ENCODE measurements around the gene FARP1.

FARP1 gene

GRCh38 chr13:98133946-98134345, 8.9 kb upstream of the FARP1 start:
- DNase-seq (ENCODE audit: low read depth in 2 of 2), result no peak

DNA sequence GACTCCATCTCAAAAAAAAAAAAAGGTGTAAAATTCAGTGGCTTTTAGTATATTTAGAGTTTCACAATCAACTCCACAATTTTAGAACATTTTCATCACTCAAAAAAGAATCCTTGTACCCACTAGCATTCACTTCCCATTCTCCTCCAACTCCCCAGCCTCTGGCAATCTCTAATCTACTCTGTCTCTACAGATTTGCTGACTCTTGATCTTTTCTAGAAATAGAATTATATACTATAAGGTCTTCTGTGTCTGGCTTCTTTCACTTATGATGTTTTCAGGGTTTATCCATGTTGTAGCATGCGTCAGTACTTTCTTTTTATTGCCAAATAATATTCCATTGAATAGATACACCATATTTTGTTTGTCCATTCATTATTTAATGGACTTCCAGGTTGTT, 8.0 kb upstream of the FARP1 start:
- DNase-seq (ENCODE audit: low read depth in 2 of 2), result no peak

DNA sequence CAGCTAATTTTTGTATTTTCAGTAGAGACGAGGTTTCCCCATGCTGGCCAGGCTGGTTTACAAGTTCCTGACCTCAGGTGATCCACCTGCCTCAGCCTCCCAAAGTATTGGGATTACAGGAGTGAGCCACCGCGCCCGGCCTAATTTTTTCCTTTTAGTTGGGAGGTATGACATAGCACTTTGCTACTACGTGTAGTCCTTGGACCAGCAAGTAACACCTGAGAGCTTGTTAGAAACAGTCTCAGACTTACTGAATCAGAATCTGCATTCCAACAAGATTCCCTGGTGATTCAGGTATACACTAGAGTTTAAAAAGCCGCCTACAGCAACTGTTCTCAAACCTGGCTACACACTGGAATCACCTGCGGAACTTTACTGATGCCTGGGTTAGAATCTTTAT, 1.8 kb upstream of the FARP1 start:
- no peak for DNase-seq (ENCODE audit: low read depth in 2 of 2)

DNA sequence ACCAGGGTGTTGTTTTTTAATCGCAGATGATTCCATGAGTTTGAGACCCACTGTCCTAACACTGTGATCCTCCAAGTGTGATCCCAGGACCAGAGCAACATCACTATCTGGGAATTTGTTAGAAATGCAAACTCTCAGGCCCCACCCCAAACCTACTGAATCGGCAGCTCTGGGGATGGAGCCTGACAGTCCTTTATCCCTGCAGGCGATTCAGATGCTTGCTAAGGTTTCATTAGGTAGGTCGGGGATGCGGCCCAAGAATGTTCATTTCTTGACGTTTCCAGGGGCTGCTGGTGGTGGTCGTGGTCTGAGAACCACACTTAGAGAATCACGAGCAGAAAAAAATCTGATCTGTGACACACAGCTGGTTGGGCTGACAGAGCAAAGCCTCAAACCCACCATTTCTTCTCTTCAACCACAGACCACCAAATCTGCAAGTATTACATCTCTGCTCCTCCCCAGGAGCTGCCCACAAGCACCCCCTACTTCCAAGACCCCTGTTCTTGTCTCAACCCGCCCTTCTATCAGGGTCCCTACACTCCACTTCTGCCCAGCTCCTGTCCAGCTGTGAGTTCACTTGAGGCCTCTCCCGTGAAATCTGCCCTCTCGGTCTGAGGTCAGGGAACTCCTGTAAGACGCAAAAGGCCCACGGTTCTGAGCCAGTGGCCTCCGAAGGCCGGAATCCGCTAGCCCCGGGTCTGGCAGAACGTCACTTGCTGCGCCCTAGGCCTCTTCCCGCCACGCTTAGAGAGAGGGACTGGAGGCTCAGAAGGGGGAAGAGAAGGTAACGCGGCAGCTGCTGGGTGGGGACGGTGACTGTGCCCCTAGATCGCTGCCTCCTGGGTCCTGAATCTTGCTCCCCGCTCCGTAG, 1.1 kb upstream of the FARP1 start:
- DNase-seq (ENCODE audit: low read depth in 2 of 2), result no peak

- DNase-seq (ENCODE audit: low read depth in 2 of 2), result no peak
These were observed 261 bp downstream of the FARP1 start for GRCh38 chr13:98143157-98143553.

DNA sequence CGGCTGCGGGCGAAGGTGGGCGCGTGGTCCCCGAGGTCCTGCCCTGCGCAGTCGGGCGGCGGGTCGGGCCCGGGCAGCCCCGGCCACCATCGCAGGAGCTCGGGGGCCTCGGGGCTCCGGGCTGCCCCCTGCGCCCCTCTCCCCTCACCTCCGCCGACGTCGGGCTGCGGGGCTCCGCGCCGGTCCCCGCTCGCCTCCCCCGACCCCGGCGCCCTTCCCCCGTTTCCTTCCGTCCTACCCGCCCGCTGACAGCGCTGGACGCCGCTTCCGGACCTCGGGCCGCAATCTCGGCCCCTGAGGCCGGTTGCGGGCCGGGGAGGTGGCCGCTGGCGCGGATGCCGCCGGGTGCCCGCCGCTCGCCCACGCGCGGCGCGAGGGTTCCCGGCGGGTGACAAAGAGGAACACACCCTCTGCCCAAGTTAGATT, 720 bp downstream of the FARP1 start:
- DNase-seq (ENCODE audit: low read depth in 2 of 2), result no peak

DNA sequence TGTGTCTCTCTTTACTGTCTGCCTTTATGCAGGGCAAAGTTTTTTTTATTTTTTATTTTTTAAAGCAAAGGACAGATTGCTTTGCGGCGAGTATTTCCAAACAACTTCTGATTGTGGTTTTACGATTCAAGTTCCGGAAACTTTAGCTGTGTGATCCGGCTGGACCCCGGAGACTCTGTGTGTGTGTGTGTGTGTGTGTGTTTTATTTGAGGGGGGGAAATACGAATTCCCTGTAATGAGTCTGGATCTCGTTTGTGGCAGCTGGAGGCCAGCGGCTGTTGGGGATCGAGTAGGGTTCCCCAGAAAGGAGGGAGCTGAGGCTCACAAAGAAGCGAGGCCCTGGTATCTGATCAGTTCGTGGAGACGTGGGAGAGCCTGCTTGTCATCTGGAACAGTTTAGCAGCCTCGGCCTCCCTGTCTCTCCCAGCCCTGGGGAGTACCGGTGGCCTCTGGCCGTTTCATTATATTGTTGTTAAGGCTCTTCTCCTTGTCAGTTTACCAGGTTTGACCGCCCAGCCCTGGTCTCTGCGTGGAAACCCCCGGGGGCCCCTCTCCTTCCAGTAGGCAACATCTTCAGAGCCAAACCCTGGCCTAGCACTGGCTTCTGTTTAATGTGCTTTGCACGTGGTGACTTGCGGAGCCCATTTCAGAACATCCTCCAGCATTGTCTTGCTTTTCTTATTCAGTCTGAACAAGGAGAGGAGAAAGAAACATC, 1.3 kb downstream of the FARP1 start:
- DNase-seq (ENCODE audit: low read depth in 2 of 2), result no peak

DNA sequence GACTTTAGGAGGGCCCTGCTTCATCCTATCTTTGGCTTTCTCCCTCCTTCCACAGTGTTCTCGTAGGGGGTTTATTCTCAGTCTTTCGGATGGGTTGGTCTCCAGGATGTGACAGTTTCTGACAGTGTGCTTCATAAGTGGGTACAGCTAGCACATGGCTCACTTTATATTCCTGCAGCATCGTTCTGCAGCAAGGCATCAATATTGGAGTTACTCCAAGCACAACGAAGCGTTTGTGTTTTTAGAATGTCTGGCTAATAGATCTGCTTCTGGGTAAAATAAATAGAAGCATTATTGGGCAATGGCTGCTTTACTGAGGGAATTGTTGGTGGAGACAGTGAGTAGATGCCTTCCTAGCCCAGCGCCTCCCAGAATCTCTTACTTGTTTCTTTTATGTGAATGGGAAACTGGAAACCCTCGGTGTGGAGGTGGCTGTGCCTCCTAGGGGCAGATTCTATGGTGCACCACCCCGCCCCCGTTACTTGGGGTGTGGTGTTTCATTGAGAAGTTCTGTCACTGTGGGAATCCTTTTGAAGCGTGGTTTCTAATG, 2.0 kb downstream of the FARP1 start:
- DNase-seq (ENCODE audit: low read depth in 2 of 2), result no peak

DNA sequence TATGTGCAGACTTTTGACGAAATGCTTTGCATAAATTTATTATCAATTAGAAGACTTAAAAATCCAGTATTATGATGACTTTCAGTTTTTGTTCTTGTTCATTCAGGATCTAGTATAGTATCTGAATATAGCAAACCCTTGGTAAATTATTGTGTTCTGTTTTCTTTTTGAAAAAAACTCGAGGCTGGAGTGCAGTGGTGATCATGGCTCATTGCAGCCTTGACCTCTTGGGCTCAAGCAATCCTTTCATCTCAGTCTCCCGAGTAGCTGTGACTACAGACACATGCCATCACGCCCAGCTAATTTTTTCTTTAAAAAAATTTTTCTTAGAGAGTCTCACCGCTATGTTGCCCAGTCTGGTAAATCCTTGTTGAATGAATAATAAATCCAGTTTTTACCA, 4.6 kb downstream of the FARP1 start:
- no peak for DNase-seq (ENCODE audit: low read depth in 2 of 2)

- no peak for DNase-seq (ENCODE audit: low read depth in 2 of 2)
These were observed 8.1 kb downstream of the FARP1 start for GRCh38 chr13:98150832-98151479.

GRCh38 chr13:98155475-98156109, 12.7 kb downstream of the FARP1 start:
- no peak for DNase-seq (ENCODE audit: low read depth in 2 of 2)

- DNase-seq (ENCODE audit: low read depth in 2 of 2), result no peak
These were observed 13.4 kb downstream of the FARP1 start for GRCh38 chr13:98156259-98156658.

GRCh38 chr13:98157188-98157587, 14.3 kb downstream of the FARP1 start:
- DNase-seq (ENCODE audit: low read depth in 2 of 2), result no peak

GRCh38 chr13:98157609-98158008, 14.7 kb downstream of the FARP1 start:
- no peak for DNase-seq (ENCODE audit: low read depth in 2 of 2)

GRCh38 chr13:98158172-98158899, 15.4 kb downstream of the FARP1 start:
- no peak for DNase-seq (ENCODE audit: low read depth in 2 of 2)

- DNase-seq (ENCODE audit: low read depth in 2 of 2), result no peak
These were observed 20.0 kb downstream of the FARP1 start for GRCh38 chr13:98162935-98163334.

- no peak for DNase-seq (ENCODE audit: low read depth in 2 of 2)
These were observed 26.4 kb downstream of the FARP1 start for GRCh38 chr13:98169331-98169730.

DNA sequence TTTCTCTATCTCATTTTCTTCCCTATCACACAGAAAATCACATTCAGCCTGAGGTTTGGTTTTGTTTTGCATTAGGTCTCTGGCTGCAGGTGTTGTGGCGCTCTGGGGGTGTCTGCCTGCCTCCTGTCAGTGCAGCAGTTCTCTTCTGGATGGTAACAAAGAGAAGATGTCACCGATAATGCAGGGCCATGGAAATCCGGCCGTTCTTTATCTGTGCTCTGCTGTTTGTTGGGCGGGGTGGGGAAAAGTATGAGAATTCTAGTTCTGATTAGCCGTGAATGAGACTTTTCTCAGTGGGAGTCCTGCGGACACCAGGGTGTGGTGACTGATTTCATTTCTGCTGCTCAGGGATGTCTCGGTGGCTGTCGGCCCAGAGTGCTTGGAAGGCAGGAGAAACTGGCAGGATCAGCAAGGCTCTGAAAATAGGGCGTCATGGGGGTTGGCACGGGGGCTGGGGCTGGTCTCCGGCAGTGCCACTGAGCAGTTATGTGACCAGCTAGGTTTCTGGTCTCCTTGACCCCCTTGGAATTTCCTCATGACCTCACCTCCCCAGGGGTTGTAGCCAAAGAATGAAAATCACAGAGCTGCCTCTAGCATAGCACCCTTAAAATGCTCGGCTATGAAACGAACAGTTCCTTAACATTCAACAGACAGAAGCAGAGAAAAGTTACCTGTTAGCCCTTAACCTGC, 29.2 kb downstream of the FARP1 start:
- no peak for DNase-seq (ENCODE audit: low read depth in 2 of 2)

- no peak for DNase-seq (ENCODE audit: low read depth in 2 of 2)
These were observed 29.9 kb downstream of the FARP1 start for GRCh38 chr13:98172590-98173422.

All from stimulated activated CD4-positive, alpha-beta T cell treated with anti-CD3 and anti-CD28 coated beads, Interleukin-1b, Interleukin-23, amount 100 ng/mL, for 1 hour (primary cell).